Mesenteric fat pad (tissue), 1 donor: ENCODE results near the gene POLR3C. TPM values are rescaled to one million over a fixed set of nuclear protein-coding genes. Genes with fewer than 3 reads are reported as not detected.
"Not testable (repeated sequence)": the region's sequence is repeated elsewhere in the genome, so short reads cannot be mapped to it uniquely, and the experiment has no call there.

ENCODE experiments used
- DNase-seq: peaks from one replicate; pipeline ENCODE4 v3.0.0-alpha.2; 2020; ENCODE audit warnings: low spot score
- long read RNA-seq: library from polyadenylated mRNA; unstranded; transcript quantifications from one replicate; pipeline ENCODE4 v2.0.0, GENCODE V29; 2020
- total RNA-seq: library from RNA; stranded (reverse); fragmentation: NEBNext Ultra II Directional; extraction: Animal tissue kit (Norgen Biotek cat#: 25700); gene quantifications from one replicate; pipeline ENCODE4 v1.2.1, GENCODE V29; 2021
- donor health status: DM: yes; HTN: yes; CAD: no.

Gene POLR3C
- 26.6 TPM for total RNA-seq
- long read RNA-seq, transcript POLR3C-201 (15 exons, 1,851 nt): major isoform, 74 of 115 reads
- long read RNA-seq, partial matches to known transcripts: 11 of 115 reads
- long read RNA-seq, other reads (novel, unspliced or antisense): 28 of 115 reads

GRCh38 chr1:145823565-145824498 lies at the start of gene POLR3C, which contains the start of gene RNF115:
POLR3C (plus strand) TSS chr1:145824200; CDS start chr1:145825777, 1,577 bp downstream.
RNF115 (minus strand) TSS chr1:145824095; CDS start chr1:145823873, 222 bp downstream.
- peak; percentile 95 for DNase-seq

GRCh38 chr1:145777357-145778145 lies 46.4 kb upstream of the POLR3C start:
- no peak for DNase-seq

- no peak for DNase-seq
Observed at GRCh38 chr1:145778146-145778540, 45.9 kb upstream of the POLR3C start.

GRCh38 chr1:145782272-145783099 lies 41.5 kb upstream of the POLR3C start:
- no peak for DNase-seq

- DNase-seq: no peak
Observed at GRCh38 chr1:145784409-145784808, 39.6 kb upstream of the POLR3C start.

GRCh38 chr1:145785547-145785946 lies 38.5 kb upstream of the POLR3C start:
- no peak for DNase-seq

- DNase-seq: no peak
Observed at GRCh38 chr1:145786271-145786670, 37.7 kb upstream of the POLR3C start.

- DNase-seq: no peak
Observed at GRCh38 chr1:145788580-145788979, 35.4 kb upstream of the POLR3C start.

- not testable (repeated sequence) for DNase-seq
Observed at GRCh38 chr1:145791860-145792259, 32.1 kb upstream of the POLR3C start.

- no peak for DNase-seq
Observed at GRCh38 chr1:145792484-145792883, 31.5 kb upstream of the POLR3C start.

- no peak for DNase-seq
Observed at GRCh38 chr1:145795257-145795881, 28.6 kb upstream of the POLR3C start.

- no peak for DNase-seq
Observed at GRCh38 chr1:145796753-145797152, 27.2 kb upstream of the POLR3C start.

GRCh38 chr1:145799806-145800205 lies 24.2 kb upstream of the POLR3C start:
- no peak for DNase-seq

- no peak for DNase-seq
Observed at GRCh38 chr1:145804235-145805045, 19.6 kb upstream of the POLR3C start.

GRCh38 chr1:145805057-145805456 lies 18.9 kb upstream of the POLR3C start:
- DNase-seq: no peak

- DNase-seq: no peak
Observed at GRCh38 chr1:145806408-145806807, 17.6 kb upstream of the POLR3C start.

- DNase-seq: no peak
Observed at GRCh38 chr1:145806844-145807243, 17.2 kb upstream of the POLR3C start.

- not testable (repeated sequence) for DNase-seq
Observed at GRCh38 chr1:145812977-145813810, 10.8 kb upstream of the POLR3C start.

- not testable (repeated sequence) for DNase-seq
Observed at GRCh38 chr1:145818095-145818494, 5.9 kb upstream of the POLR3C start.
